K562 (cell line): ENCODE data around the gene SETD7.

Experiments
- ATF3 ChIP-seq, 2 experiments: fragments of 450-650 bp in 1 of 2; sonication (generic) in 1 of 2; formaldehyde crosslinking in 1 of 2; IDR thresholded peaks in 1 of 2; conservative IDR thresholded peaks in 1 of 2; 2 replicates each; pipeline versions ENCODE4 v1.6.1 to v1.8.1; 2016 to 2023; ENCODE audit warnings: mild to moderate bottlenecking in 2 of 2, moderate library complexity in 2 of 2, inconsistent platforms in 1 of 2, missing genetic modification reagents in 1 of 2
- EZH2 ChIP-seq: IDR thresholded peaks from 2 replicates; pipeline ENCODE4 v1.6.1; 2012; ENCODE audit warnings: low read depth, mild to moderate bottlenecking, inconsistent platforms, low read length, borderline replicate concordance
- NCOA2 ChIP-seq, 2 experiments: fragments of 450-650 bp; IDR thresholded peaks; 2 replicates each; pipeline ENCODE4 v1.6.1; 2018; ENCODE audit warnings: mild to moderate bottlenecking in 2 of 2, moderate library complexity in 1 of 2; ENCODE audit not compliant: partially characterized antibody in 2 of 2
- POLR2A ChIP-seq: fragments of 450-650 bp; conservative IDR thresholded peaks from 2 replicates; pipeline ENCODE4 v1.6.1; 2016
- TCF7L2 ChIP-seq: fragments of 150-350 bp; IDR thresholded peaks from 2 replicates; pipeline ENCODE4 v1.6.1; 2016; ENCODE audit warnings: low read depth, mild to moderate bottlenecking, low read length, moderate library complexity

DNA sequence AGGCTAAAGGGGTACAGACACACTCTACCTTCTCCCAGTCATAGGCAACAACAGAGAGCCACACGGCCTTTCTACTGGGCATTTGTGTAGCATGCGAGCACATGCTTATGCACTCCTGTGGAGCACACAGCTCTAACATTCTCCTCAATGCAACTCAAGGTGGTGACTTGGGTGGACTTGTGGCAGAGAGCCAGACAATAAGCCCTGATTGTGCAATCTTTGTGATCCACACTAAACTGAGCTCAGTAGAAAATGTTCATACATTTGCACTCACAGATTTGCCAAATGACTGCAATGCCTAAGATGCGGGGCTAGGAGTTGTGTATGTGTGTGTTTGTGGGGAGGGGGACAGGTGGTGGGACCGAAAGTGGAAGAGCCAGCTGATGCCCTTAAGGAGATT, 31.4 kb upstream of the SETD7 start:
- no peak for TF ChIP-seq EZH2
- TF ChIP-seq ATF3 (IDR thresholded peaks at IDR 0.05) = no peak
- no peak for TF ChIP-seq ATF3 (CRISPR knock-in tag; conservative IDR thresholded peaks at IDR 0.05)
- TF ChIP-seq NCOA2 (IDR thresholded peaks at IDR 0.05; ENCODE audit: partially characterized antibody in 2 of 2) = no peak
- TF ChIP-seq POLR2A = no peak
- TF ChIP-seq TCF7L2 = no peak
